Lower leg skin (tissue), 4 donors: ENCODE data around the gene TET2. TPM values are rescaled to one million over a fixed set of nuclear protein-coding genes. Genes with fewer than 3 reads are reported as not detected.

Experiments
- DNase-seq, 2 donors: peaks; one replicate each; pipeline ENCODE4 v3.0.0-alpha.2; 2019; ENCODE audit warnings: low spot score in 2 of 2
- H3K4me3 ChIP-seq: fragments of 200-600 bp; sonication (generic); 2 replicates; pipeline ENCODE4 v1.5.1; 2017; ENCODE audit warnings: mild to moderate bottlenecking, low read depth; ENCODE audit not compliant: poor library complexity, severe bottlenecking
- POLR2A ChIP-seq, 2 donors: fragments of 450-650 bp; IDR thresholded peaks; one replicate each; pipeline ENCODE4 v1.6.1; 2016 to 2017; ENCODE audit warnings: antibody characterized with exemption in 2 of 2, mild to moderate bottlenecking in 1 of 2, moderate library complexity in 1 of 2
- WGBS, 2 donors: methylation state at CpG; one replicate each; pipeline ENCODE4 v1.1.5; 2018; 5-methylcytosine and 5-hydroxymethylcytosine counted together
- intact Hi-C: fragments of 100-400 bp; cut with DNase I; formaldehyde crosslinking; loops from one replicate; pipeline ENCODE4 v1.15.0; 2023; ENCODE audit warnings: low total_unique reads
- total RNA-seq, 4 donors: library from RNA; depleted of rRNA; stranded (reverse); fragments of >200 nt; gene quantifications; one replicate each; pipeline ENCODE4 v1.1.0, GENCODE V29; 2016
- TF ChIP-seq, protein P1 (sequence below), 3 donors: fragments of 450-650 bp; IDR thresholded peaks; one replicate each; pipeline ENCODE4 v1.5.1; 2016; ENCODE audit warnings: antibody characterized with exemption in 3 of 3, mild to moderate bottlenecking in 3 of 3, moderate library complexity in 2 of 3

TET2 gene
- total RNA-seq, 4 donors from 2014 or later: 31.0 to 36.0 (median 32.8) TPM

DNA sequence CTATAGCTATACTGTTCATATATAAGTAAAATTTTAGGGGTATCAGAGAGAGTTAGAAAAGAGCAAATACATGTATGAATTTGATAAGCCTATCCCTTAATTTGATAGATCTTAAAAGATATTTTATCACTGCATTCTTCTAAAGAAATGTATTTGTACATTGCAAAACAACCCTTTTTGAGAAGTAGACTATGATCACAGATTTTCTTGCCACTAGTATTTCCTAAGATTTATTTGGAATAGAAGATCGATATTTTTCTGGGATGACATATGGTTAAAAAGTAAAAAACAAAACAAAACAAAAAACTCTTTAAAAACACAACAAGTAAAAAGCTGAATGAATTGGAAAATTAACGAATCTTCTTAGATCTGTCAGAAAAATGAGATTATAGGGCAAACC, 27.4 kb downstream of the TET2 start:
- no peak overlapping the region for H3K4me3 ChIP-seq
- no peak for DNase-seq
- TF ChIP-seq, protein P1, sequence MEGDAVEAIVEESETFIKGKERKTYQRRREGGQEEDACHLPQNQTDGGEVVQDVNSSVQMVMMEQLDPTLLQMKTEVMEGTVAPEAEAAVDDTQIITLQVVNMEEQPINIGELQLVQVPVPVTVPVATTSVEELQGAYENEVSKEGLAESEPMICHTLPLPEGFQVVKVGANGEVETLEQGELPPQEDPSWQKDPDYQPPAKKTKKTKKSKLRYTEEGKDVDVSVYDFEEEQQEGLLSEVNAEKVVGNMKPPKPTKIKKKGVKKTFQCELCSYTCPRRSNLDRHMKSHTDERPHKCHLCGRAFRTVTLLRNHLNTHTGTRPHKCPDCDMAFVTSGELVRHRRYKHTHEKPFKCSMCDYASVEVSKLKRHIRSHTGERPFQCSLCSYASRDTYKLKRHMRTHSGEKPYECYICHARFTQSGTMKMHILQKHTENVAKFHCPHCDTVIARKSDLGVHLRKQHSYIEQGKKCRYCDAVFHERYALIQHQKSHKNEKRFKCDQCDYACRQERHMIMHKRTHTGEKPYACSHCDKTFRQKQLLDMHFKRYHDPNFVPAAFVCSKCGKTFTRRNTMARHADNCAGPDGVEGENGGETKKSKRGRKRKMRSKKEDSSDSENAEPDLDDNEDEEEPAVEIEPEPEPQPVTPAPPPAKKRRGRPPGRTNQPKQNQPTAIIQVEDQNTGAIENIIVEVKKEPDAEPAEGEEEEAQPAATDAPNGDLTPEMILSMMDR (IDR thresholded peaks at IDR 0.05): no peak
- no peak for TF ChIP-seq POLR2A (IDR thresholded peaks at IDR 0.05)
- 96 to 99% methylated on average over 2 of the region's 2 CpGs for WGBS, 2 donors
- intact Hi-C loops: no loop called here

GRCh38 chr4:105179539-105180401, 33.1 kb downstream of the TET2 start:
- no peak overlapping the region for H3K4me3 ChIP-seq
- intact Hi-C loops: no loop called here
- TF ChIP-seq, protein P1 (IDR thresholded peaks at IDR 0.05): no peak
- no peak for TF ChIP-seq POLR2A (IDR thresholded peaks at IDR 0.05)
- no peak for DNase-seq

- no peak for DNase-seq
- 50 to 54% methylated on average over 2 of the region's 2 CpGs for WGBS, 2 donors
- TF ChIP-seq, protein P1 (IDR thresholded peaks at IDR 0.05): no peak
- TF ChIP-seq POLR2A (IDR thresholded peaks at IDR 0.05): no peak
Observed at GRCh38 chr4:105181259-105181658, 34.6 kb downstream of the TET2 start.

DNA sequence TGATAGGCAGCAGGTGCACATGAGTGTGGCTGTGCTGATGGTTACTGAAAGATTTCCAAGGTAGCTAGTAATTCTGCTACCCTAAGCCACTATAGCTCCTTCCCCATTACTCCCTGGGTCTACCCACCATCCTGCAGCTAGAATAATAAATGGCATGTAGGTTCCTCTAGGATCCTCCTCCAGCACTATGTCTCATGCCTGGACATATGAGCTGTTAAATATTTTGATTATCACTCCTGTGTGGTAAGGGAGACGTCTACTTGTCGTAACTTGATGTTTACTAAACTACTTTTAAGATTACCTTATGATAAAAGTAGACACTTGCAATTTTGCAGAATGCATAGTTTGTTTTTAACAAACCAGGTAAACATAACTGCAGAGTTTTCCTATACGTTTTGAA, 35.5 kb downstream of the TET2 start:
- DNase-seq: no peak
- WGBS, 2 donors: 54 to 59% methylated on average over 3 of the region's 3 CpGs
- H3K4me3 ChIP-seq: no peak overlapping the region
- TF ChIP-seq, protein P1 (IDR thresholded peaks at IDR 0.05): no peak
- no peak for TF ChIP-seq POLR2A (IDR thresholded peaks at IDR 0.05)
- intact Hi-C loops: no loop called here

More at GRCh38 chr4:105181259-105181658, 34.6 kb downstream of the TET2 start:
- no peak overlapping the region for H3K4me3 ChIP-seq
- intact Hi-C loops: no loop called here

DNA sequence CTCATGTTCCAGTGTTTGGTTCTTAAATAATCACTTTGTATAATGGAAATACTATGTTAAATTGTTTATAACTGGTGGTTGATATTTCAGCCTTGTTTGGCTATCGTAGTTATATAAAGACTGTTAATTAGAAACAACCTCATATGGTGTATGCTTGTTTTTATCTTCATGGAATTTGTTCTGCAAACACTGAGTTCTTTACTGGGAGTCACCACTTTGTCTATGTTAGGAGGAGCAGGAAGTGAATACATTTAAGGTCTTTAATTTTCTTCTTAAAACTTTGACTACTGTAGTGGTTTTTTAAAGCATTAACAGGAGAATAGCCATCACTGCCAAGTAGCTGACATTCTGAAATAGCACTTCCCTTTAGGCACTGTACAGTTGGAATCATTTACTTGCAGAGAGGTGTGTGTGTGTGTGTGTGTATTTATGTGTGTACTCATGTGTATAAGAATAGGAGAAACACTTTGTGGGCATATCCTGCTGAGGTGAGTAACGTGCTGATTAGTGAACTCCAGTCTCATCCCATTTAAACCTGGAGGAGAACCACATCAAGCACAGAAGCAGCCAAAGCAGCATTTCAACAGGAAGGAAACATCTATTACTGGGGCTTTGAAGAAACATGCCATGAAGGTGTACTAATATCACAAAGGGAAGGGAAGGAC, 37.8 kb downstream of the TET2 start:
- H3K4me3 ChIP-seq: no peak overlapping the region
- no peak for TF ChIP-seq POLR2A (IDR thresholded peaks at IDR 0.05)
- TF ChIP-seq, protein P1 (IDR thresholded peaks at IDR 0.05): no peak
- 44 to 59% methylated on average over 2 of the region's 2 CpGs for WGBS, 2 donors
- intact Hi-C loops: no loop called here
- no peak for DNase-seq
